LNCaP clone FGC (cell line): ENCODE data around the gene OR2AE1.

Experiments used
- DNase-seq: peaks from one replicate; pipeline ENCODE4 v3.0.0-alpha.2; 2011; ENCODE audit warnings: low read depth
- H3K4me3 ChIP-seq: 2 replicates; pipeline ENCODE4 v1.5.1; 2011; ENCODE audit warnings: mild to moderate bottlenecking, low read depth, low read length, control low read depth
- CTCF ChIP-seq: IDR thresholded peaks from 2 replicates; pipeline ENCODE4 v1.5.1; 2012; ENCODE audit warnings: mild to moderate bottlenecking; ENCODE audit not compliant: control insufficient read depth, insufficient read depth; ENCODE audit errors: extremely low read depth

Gene OR2AE1

GRCh38 chr7:99860281-99861127 is 16.3 kb downstream of the OR2AE1 start:
- no peak for TF ChIP-seq CTCF
- DNase-seq, result no peak
- no peak overlapping the region for H3K4me3 ChIP-seq

GRCh38 chr7:99855236-99855635 is 21.6 kb downstream of the OR2AE1 start:
- no peak for TF ChIP-seq CTCF
- H3K4me3 ChIP-seq, result no peak overlapping the region
- no peak for DNase-seq

- no peak overlapping the region for H3K4me3 ChIP-seq
- TF ChIP-seq CTCF, result no peak
- no peak for DNase-seq
These were observed 28.2 kb downstream of the OR2AE1 start for GRCh38 chr7:99848420-99849216.

GRCh38 chr7:99844328-99844727 is 32.5 kb downstream of the OR2AE1 start:
- DNase-seq, result no peak
- no peak overlapping the region for H3K4me3 ChIP-seq
- no peak for TF ChIP-seq CTCF

- no peak overlapping the region for H3K4me3 ChIP-seq
- TF ChIP-seq CTCF, result no peak
- DNase-seq, result no peak
These were observed 33.0 kb downstream of the OR2AE1 start for GRCh38 chr7:99843808-99844207.

GRCh38 chr7:99842926-99843325 is 33.9 kb downstream of the OR2AE1 start:
- DNase-seq, result no peak
- TF ChIP-seq CTCF, result no peak

More at GRCh38 chr7:99842926-99843325, 33.9 kb downstream of the OR2AE1 start:
- no peak overlapping the region for H3K4me3 ChIP-seq
